CD4-positive, alpha-beta T cell treated with Interleukin-4 for 1 hour (primary cell): ENCODE results near the gene ELP5.
A peak's percentile ranks its signal among the peaks of the same experiment; 100 is the strongest.
"Not testable (repeated sequence)": the region's sequence is repeated elsewhere in the genome, so short reads cannot be mapped to it uniquely, and the experiment has no call there.

Source experiments
- DNase-seq, 2 donors: peaks; one replicate each; pipeline ENCODE4 v3.0.0-alpha.2; 2020 to 2022

ELP5 gene

GRCh38 chr17:7237266-7237760 lies 14.7 kb upstream of the ELP5 start:
- DNase-seq: no peak

DNA sequence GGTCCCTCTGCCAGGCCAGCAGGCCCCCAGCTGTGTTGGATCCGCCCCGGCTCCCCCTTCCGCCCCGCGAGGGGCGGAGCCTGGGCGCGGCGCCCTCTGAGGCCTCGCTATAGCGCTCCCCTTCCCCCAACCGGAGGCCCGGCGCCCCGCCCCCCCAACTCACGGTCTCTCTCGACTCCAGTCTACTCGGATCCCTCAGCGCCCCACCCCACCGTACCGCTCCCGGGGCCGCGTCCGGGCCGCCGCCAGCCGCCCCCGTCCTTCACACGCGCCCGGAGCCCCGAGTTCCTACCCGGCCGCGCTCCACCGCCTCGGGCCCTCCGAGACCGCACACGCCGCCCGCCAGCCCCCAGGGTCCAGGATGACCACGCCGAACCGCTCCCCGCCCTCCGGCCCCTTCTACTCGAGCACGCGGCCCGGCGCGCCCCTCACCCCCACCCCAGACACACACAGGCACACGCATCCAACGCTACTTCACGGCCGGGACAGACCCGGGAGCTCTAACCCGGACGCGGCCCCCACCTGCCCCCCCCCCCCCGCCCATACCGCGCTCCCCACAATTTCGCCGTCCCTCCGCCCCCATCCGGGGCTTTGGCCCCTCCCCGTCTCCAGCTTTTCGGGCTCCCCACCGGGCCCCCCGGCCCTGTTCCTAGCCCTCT lies 14.1 kb upstream of the ELP5 start:
- DNase-seq: peak; percentile 85 to 88

GRCh38 chr17:7238420-7239090 lies 13.5 kb upstream of the ELP5 start:
- DNase-seq: peak; percentile 47 to 58

DNA sequence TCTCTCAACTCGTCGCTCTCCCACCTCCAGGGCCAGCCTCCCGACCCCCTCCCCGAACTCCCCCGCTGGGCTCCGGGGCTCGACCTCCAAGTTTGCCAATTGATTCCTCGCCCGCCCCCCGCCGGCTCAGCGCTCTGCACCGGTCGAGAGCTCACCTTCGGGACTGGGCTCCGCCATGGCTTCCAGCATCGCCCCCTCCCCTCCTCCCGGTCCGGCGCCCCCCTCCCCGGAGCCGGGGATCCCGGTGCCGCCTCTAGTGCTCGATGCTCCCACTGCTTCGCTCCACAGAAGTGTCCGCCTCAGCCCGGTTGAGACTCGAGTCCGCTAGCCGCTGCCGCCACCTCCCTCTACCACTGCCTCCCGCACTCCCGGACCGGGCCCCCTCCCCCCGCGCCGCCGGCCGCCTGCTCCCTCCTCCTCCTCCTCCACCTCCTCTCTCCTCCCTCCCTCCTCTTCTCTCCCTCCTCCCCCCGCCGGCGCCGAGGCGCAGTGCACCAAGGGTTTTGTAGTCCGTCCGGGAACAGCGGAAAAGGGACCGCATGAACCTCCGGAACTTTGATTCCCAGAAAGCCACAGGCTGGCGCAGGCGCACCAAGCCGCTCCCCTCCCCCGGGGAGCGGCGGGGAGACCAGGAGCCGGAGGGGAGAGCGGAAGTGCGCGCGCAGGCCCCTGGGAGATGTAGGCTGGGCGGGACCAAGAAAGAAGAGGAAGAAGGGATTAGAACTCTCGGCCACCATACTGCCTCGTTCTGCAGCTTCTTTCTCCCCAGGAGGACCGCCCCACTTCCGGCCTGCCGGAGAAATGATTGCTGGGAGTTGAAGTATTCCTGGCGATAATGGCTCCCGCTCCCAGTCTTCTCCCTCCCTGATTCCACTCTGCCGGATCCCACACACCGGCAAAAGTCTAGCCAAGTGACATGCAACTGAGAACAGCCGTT lies 12.7 kb upstream of the ELP5 start, which contains the start of gene PHF23:
Gene PHF23, minus strand, starts transcription at position 367 of the 937 bp plus-strand sequence. Its CDS starts 178 bp downstream, at position 189.
- peak; percentile 99 for DNase-seq

DNA sequence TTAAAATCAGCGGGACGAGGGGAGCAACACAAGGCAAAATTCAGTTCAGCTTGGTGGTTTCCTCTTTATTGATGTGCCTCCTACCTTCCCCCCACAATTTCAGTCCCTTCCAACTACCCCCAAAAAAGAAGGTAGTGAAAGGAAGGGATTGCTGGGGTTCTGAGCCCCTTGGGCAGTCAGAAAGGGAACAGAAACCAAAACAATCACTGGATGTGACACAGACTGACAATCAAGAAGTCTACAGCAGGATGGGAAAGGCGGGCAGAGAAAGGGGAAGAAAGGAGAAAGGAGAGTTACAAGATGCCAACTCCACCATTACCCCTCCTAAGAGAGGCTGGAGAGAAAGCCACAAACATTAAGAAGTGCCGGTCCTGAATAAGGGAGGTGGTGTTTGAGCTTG lies 11.6 kb upstream of the ELP5 start:
- DNase-seq: no peak

DNA sequence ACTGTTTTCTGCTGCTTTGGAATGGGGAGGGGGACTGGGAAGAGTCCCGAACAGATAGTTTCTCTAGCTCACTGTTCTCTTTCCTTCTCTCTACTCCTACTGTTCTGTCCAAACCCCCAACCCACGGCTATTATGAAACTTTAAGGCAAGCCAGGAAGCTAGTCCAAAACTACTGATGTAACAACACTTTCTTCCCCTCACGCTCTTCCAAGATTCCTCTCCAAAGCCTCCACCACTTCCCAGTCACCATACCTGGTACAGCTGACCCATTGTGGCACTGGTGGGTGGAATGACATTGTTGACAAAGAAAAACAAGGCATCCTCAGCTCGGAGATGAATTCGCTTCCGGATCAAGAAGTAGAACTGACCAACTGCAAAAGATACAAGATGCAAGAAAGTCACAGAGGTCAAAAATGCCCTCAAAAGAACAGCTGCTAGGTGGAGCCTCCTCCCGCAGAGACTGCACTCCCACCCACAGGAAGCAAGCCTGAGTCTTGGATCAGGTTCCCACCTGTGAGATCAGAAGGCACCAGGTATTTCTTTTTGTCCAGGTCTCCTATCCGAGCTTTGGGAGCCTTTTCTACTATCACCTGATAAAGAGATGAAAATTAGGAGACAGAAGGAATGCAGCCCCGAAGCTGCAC lies 10.8 kb upstream of the ELP5 start:
- no peak for DNase-seq

DNA sequence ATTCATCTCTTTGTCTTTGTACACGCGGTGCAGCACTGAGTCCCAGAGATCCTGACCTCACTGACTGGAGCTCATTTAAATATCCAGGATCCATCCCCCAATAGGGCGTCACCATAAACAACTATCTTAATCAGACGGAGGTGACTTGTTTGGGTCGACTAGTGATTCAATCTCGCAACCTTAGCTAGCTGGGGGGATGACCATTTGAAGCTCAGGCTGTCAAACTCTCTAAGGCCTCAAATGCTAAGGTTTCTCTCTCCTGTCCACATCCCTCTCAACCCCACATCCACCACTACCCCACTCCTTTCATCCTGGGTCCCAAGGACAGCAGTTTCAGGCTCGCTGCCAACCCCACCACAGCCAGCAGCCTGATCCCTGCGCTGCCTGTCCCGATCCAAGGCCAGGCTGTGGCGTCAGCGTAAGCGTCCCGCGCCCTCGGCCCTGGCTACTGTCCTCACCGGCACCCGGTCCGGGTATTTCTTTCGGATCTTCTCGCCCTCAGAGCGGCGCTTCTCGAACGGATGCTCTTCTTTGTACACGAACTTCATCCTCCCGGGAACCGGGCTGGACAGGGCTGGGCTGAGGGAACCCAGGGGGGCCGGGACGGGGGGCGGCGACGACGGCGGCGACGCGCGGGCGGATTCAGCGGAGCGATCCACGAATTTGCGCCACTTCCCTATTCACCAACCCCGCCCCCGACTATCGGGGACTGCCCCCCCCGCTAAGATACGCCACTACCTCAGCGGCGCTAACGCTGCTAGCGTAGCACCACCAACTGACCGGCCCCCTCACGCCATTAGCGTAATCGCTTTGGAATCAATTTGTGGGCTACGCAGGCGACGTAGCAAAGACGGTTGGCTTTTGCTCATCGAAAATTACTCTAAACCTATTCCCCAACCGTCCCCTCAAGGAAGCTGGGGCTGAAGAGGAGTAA lies 10.0 kb upstream of the ELP5 start, which contains the start of gene GABARAP:
Gene GABARAP, minus strand, starts transcription at position 667 of the 934 bp plus-strand sequence. Its CDS starts 119 bp downstream, at position 548.
- peak; percentile 91 to 95 for DNase-seq

GRCh38 chr17:7242717-7243452 lies 9.1 kb upstream of the ELP5 start:
- peak; percentile 94 to 96 for DNase-seq

GRCh38 chr17:7243453-7243729 lies 8.6 kb upstream of the ELP5 start:
- no peak for DNase-seq

DNA sequence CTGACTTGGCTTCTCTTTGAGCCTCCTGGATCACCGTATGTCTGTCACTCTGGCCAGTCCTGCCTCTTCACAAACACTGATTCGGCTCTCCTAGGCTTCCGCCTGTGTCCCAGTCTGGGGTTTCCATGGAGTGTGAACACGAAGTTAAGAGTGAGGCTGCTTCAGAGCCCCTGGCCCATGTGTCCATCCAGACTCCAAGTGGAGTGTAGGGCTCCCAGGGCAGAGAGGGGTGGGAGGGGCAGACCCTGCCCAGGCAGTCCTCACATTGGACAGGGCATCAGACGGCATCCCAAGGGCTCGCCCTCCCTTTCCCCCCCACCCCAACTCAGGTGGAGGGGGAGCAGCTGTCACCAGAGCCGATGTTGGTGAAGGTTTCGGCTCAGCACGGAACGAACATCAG lies 8.2 kb upstream of the ELP5 start:
- not testable (repeated sequence) for DNase-seq

DNA sequence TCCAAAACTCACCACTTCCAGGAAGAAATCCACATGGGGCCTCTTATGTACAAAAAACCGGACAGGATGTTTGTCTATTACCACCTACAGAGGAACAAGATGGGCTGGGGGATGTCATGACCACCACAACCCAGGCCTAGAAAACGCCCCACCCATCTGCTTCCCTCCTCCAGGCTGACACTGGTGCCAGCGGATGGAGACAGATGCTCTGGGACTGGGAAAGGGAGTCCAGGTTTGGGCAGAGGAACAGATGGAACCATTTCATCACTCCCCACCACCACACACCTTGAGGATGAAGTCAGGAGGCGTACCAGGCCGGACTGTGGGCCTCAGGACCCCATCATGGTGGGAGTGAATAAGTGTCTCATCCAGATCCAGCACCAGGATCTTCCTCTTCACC lies 5.2 kb upstream of the ELP5 start:
- no peak for DNase-seq

DNA sequence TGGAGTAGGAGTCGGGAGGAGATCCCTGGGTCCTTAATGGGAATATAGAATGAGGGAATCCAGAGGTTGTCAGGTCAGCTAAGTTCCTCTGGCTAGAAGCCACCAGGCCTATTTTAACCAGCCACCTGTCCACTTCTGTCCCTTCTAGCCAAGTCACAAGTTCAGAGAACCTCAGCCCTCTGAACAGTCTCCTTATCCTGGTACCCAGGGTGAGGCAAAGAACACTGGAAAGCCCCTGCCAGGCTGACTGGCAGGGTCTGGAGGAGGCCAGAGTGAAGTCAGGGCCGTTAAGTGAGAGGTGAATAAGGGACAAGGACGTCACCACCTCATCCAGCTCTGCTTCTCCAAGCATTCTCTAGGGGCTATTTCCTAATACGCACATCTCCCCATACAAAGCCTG lies 3.2 kb upstream of the ELP5 start:
- no peak for DNase-seq

- DNase-seq: no peak
These were observed 2.8 kb upstream of the ELP5 start for GRCh38 chr17:7249214-7249613.

DNA sequence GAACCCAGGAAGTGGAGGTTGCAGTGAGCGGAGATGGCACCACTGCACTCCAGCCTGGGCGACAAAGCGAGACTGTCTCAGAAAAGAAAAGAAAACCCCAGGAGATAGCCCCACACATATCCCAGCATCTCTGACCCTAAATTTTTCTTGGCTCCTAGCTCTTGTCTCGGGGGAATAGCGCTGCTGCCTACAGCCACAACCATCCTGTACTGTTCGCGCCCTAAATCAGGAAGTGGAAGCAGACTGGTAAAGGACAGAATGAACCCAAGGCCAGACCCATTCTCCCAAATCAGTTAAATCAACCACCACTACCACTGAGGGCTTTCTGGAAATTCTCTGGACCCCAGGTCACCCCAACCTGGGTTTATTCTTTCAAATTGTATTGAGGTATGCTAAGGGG lies 2.2 kb upstream of the ELP5 start:
- no peak for DNase-seq

GRCh38 chr17:7250695-7251627 lies 1.1 kb upstream of the ELP5 start:
- peak; percentile 66 to 75 for DNase-seq

DNA sequence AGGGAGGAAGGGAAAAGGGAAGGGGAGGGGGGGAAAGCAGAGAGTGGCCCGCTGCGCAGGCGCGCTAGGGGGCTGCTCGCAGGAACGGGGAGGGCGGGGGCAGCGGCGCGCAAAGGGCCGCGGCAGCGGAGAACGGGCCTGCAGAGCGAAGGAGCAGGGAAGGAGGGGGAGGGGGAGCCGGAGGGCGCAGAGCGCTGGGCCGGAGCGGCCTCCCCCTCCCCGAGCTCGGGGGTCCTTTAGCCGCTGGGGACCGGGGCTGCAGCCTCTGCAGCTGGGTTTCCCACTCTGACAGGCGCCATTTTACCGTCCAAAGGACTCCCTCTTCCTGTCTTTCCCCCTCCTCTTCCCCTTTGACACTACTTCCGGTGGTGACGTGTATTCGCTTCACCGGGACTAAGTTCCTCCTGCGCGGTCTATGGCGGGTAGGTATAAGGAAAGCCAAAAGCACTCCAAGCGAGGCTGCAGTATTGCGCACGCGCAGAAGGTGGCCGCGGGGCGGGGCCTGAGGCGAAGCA lies 297 bp upstream of the ELP5 start, which contains the start of gene CTDNEP1:
Gene CTDNEP1, minus strand, starts transcription at position 74 of the 515 bp plus-strand sequence. CDS start 438 bp downstream, outside the sequence.
- peak; percentile 99 to 100 for DNase-seq

GRCh38 chr17:7253082-7253481 lies 1.1 kb downstream of the ELP5 start:
- no peak for DNase-seq

GRCh38 chr17:7254511-7254910 lies 2.5 kb downstream of the ELP5 start:
- DNase-seq: no peak

GRCh38 chr17:7256766-7257456 lies 4.9 kb downstream of the ELP5 start:
- no peak for DNase-seq
